Upper lobe of left lung (tissue), 4 donors: ENCODE results near the gene COL11A2.

ENCODE experiments used
- CTCF ChIP-seq, 6 experiments: fragments of 450-650 bp in 4 of 6; fragments of 200-600 bp in 2 of 6; sonication (generic) in 2 of 6; IDR thresholded peaks; one replicate each; pipeline ENCODE4 v1.5.1; 2016 to 2019; ENCODE audit warnings: antibody characterized with exemption in 6 of 6
- EP300 ChIP-seq, 4 donors: sonication (generic); formaldehyde crosslinking; IDR thresholded peaks; one replicate each; pipeline ENCODE4 v1.5.1; 2017; ENCODE audit warnings: antibody characterized with exemption in 4 of 4, control low read depth in 2 of 4
- POLR2A ChIP-seq, 4 donors: fragments of 450-650 bp; IDR thresholded peaks; one replicate each; pipeline ENCODE4 v1.5.1; 2016 to 2017; ENCODE audit warnings: antibody characterized with exemption in 4 of 4, mild to moderate bottlenecking in 2 of 4

GRCh38 chr6:33166363-33166762 lies 25.9 kb downstream of the COL11A2 start:
- TF ChIP-seq CTCF (IDR thresholded peaks at IDR 0.05) (no peak), POLR2A (IDR thresholded peaks at IDR 0.05) (no peak), EP300 (IDR thresholded peaks at IDR 0.05) (no peak)
